Loucy (cell line): ENCODE data around the gene ZNF521.
A peak's percentile ranks its signal among the peaks of the same experiment; 100 is the strongest.

Experiments used
- H2AFZ ChIP-seq: fragments of 200-600 bp; sonication (generic); 2 replicates; pipeline ENCODE4 v1.6.0; 2016; ENCODE audit warnings: antibody characterized with exemption, mild to moderate bottlenecking, low read length, moderate library complexity
- H3F3A ChIP-seq: fragments of 200-600 bp; 2 replicates; pipeline ENCODE4 v1.6.0; 2016; ENCODE audit warnings: antibody characterized with exemption, low read depth, mild to moderate bottlenecking
- H3K27me3 ChIP-seq: fragments of 200-600 bp; sonication (generic); 2 replicates; pipeline ENCODE4 v1.6.1; 2014; ENCODE audit warnings: low read length, mild to moderate bottlenecking; ENCODE audit not compliant: insufficient read depth, poor library complexity, severe bottlenecking
- H3K36me3 ChIP-seq: fragments of 200-600 bp; sonication (generic); 2 replicates; pipeline ENCODE4 v1.6.1; 2016; ENCODE audit warnings: low read length; ENCODE audit not compliant: insufficient read depth
- H3K4me1 ChIP-seq: fragments of 200-600 bp; sonication (generic); 2 replicates; pipeline ENCODE4 v1.5.1; 2014; ENCODE audit warnings: low read length, mild to moderate bottlenecking; ENCODE audit not compliant: insufficient read depth, poor library complexity, severe bottlenecking
- H3K4me2 ChIP-seq: fragments of 200-600 bp; sonication (generic); 2 replicates; pipeline ENCODE4 v1.6.0; 2014; ENCODE audit warnings: antibody characterized with exemption, low read length, low read depth, mild to moderate bottlenecking; ENCODE audit not compliant: poor library complexity, severe bottlenecking
- H3K4me3 ChIP-seq: fragments of 200-600 bp; sonication (generic); 2 replicates; pipeline ENCODE4 v1.5.1; 2014; ENCODE audit warnings: low read length, mild to moderate bottlenecking, mixed read lengths; ENCODE audit not compliant: poor library complexity, severe bottlenecking
- H3K79me2 ChIP-seq: fragments of 200-600 bp; sonication (generic); 2 replicates; pipeline ENCODE4 v1.6.1; 2014; ENCODE audit warnings: low read length; ENCODE audit not compliant: insufficient read depth
- H3K9ac ChIP-seq: fragments of 200-600 bp; sonication (generic); 2 replicates; pipeline ENCODE4 v1.6.0; 2014; ENCODE audit warnings: mild to moderate bottlenecking, low read depth, low read length, moderate library complexity; ENCODE audit not compliant: poor library complexity, severe bottlenecking
- H3K9me2 ChIP-seq: fragments of 200-600 bp; sonication (generic); replicated peaks from 2 replicates; pipeline ENCODE4 v1.6.1; 2016; ENCODE audit warnings: low read depth, low read length, mixed read lengths
- H3K9me3 ChIP-seq: fragments of 200-600 bp; sonication (generic); 2 replicates; pipeline ENCODE4 v1.6.1; 2014; ENCODE audit warnings: mild to moderate bottlenecking, antibody characterized with exemption, low read length, low read depth; ENCODE audit not compliant: insufficient read depth
- H4K20me1 ChIP-seq: fragments of 200-600 bp; sonication (generic); 2 replicates; pipeline ENCODE4 v1.6.0; 2014; ENCODE audit warnings: antibody characterized with exemption, low read length, mild to moderate bottlenecking; ENCODE audit not compliant: insufficient read depth, poor library complexity, severe bottlenecking
- CTCF ChIP-seq: fragments of 200-600 bp; sonication (generic); conservative IDR thresholded peaks from 2 replicates; pipeline ENCODE4 v1.5.1; 2014; ENCODE audit warnings: mild to moderate bottlenecking, antibody characterized with exemption, low read length
- EZH2phosphoT487 ChIP-seq: fragments of 200-600 bp; IDR thresholded peaks from 2 replicates; pipeline ENCODE4 v1.6.1; 2018; ENCODE audit warnings: antibody characterized with exemption, mild to moderate bottlenecking, moderate library complexity, borderline replicate concordance

The ZNF521 gene

GRCh38 chr18:25056429-25056828 lies 295.5 kb downstream of the ZNF521 start:
- no peak overlapping the region for H3K4me3 ChIP-seq
- H3K27me3 ChIP-seq = no peaks in the 10 kb centered on the region
- no peaks in the 10 kb centered on the region for H3K79me2 ChIP-seq
- H4K20me1 ChIP-seq = no peaks in the 10 kb centered on the region
- H3F3A ChIP-seq = no peaks in the 10 kb centered on the region
- no peak overlapping the region for H3K4me2 ChIP-seq
- no peak overlapping the region for H3K9ac ChIP-seq
- H3K4me1 ChIP-seq = peaks cover 12% of the 10 kb centered on the region
- H2AFZ ChIP-seq = no peak overlapping the region
- H3K9me3 ChIP-seq = no peaks in the 10 kb centered on the region
- TF ChIP-seq CTCF (no peak), EZH2phosphoT487 (no peak)
- H3K36me3 ChIP-seq = peaks cover 6% of the 10 kb centered on the region; the same call in 1 of the 2 replicates
- no peaks in the 10 kb centered on the region for H3K9me2 ChIP-seq

GRCh38 chr18:25055076-25055475 lies 296.9 kb downstream of the ZNF521 start:
- Histone ChIP-seq H3K4me1 (peaks cover 12% of the 10 kb centered on the region), H3K9me3 (no peaks in the 10 kb centered on the region), H3K79me2 (no peaks in the 10 kb centered on the region), H3K9me2 (no peaks in the 10 kb centered on the region), H3K36me3 (no peaks in the 10 kb centered on the region), H2AFZ (no peak overlapping the region), H3F3A (no peaks in the 10 kb centered on the region), H3K4me3 (no peak overlapping the region), H4K20me1 (no peaks in the 10 kb centered on the region), H3K4me2 (peak overlapping the region; percentile 19), H3K27me3 (no peaks in the 10 kb centered on the region), H3K9ac (no peak overlapping the region)
- no peak for TF ChIP-seq EZH2phosphoT487
- TF ChIP-seq CTCF = no peak

DNA sequence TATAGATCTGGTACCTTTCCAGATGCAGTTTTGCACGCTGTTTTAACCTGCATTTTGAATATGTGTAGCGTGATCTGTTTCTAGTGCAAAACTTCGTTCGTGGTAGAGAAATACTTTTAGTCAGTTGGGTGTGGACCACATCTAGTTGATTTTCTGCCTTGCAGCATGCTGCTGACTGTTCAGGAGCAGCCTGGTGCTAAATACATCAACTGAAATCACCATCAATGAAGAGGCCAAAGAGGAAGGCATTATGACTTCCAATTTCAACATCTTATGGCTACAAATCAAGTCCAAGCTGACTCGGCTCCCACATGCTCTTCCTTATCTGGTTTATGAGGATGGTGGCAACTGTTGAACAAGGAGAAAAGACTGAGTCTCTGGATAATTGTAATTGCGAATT lies 298.5 kb downstream of the ZNF521 start:
- Histone ChIP-seq H4K20me1 (no peaks in the 10 kb centered on the region), H3K4me2 (no peak overlapping the region), H2AFZ (no peak overlapping the region), H3K79me2 (no peaks in the 10 kb centered on the region), H3K9me3 (no peaks in the 10 kb centered on the region), H3K9ac (no peak overlapping the region), H3K9me2 (no peaks in the 10 kb centered on the region), H3K27me3 (no peaks in the 10 kb centered on the region), H3K4me1 (peaks cover 21% of the 10 kb centered on the region), H3K4me3 (no peak overlapping the region), H3F3A (no peaks in the 10 kb centered on the region), H3K36me3 (no peaks in the 10 kb centered on the region)
- TF ChIP-seq EZH2phosphoT487 (no peak), CTCF (no peak)
